ENCODE measurements around the gene ZBTB5.
"Not testable (repeated sequence)": the region's sequence is repeated elsewhere in the genome, so short reads cannot be mapped to it uniquely, and the experiment has no call there.

Gene ZBTB5

DNA sequence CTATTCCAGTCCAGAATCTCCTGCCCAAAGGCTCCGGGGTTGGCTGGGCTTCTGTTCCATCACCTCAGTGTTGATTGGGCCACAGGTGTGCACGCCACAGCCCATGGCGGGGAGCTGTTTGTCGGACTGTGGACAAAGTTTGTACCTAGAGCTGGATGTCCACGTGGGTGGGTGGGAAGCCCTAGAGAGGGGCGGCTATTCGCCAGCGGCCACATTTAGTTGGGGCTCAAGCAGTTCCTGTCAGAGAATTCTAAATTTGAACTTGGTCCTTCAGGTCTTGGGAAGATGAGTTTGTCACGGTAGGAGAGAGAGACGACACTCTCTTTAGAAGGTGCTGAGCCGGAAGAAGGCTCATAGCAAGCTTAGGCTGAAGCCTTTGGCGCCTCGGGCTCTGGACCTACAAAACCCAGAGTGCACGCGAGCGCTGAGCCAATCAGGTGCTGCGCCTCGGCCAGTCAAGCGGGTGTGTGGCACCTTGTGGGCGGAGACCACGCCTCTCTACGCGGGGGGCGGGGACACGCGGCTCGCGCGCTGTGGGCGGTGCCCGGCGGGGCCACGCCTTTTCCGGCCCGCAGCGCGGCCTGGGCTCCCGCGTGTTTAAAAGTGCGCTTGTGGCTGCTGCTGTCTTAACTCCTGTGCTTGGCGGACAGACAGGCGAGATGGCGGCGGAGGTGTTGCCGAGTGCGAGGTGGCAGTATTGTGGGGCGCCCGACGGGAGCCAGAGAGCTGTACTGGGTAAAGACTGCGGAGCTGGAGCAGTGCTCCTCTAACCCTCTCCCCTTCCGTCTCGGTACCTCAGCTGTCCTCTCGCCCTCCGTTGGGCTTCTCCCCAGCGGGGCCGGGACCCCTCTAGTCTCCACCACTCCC, 20.4 kb upstream of the ZBTB5 start, which contains the start of gene POLR1E:
POLR1E (plus strand) TSS at position 560 of the 867 bp plus-strand sequence; CDS start at position 660, 100 bp downstream.
- TF ChIP-seq, protein P1, sequence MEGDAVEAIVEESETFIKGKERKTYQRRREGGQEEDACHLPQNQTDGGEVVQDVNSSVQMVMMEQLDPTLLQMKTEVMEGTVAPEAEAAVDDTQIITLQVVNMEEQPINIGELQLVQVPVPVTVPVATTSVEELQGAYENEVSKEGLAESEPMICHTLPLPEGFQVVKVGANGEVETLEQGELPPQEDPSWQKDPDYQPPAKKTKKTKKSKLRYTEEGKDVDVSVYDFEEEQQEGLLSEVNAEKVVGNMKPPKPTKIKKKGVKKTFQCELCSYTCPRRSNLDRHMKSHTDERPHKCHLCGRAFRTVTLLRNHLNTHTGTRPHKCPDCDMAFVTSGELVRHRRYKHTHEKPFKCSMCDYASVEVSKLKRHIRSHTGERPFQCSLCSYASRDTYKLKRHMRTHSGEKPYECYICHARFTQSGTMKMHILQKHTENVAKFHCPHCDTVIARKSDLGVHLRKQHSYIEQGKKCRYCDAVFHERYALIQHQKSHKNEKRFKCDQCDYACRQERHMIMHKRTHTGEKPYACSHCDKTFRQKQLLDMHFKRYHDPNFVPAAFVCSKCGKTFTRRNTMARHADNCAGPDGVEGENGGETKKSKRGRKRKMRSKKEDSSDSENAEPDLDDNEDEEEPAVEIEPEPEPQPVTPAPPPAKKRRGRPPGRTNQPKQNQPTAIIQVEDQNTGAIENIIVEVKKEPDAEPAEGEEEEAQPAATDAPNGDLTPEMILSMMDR (IDR thresholded peaks at IDR 0.05; ENCODE audit: low read depth, low read length), result no peak
- H3K4me3 ChIP-seq (ENCODE audit: low read depth, low read length), result peak within 1 kb of the TSS; percentile 88

DNA sequence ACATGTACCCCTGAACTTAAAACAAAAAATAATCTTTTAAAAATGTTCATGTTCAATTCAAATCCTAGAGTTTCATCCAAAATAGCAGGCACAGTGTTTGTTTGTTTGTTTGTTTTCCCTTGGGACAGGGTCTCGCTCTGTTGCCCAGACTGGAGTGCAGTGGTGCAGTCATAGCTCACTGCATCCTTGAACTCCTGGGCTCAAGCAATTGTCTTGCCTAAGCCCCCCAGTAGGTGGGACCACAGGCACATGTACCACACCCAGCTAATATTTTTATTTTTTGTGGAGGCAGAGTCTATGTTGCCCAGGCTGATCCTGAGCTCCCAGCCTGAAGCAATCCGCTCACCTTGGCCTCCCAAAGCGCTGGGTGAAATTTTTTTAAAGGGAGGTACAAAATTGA, 15.5 kb upstream of the ZBTB5 start:
- TF ChIP-seq, protein P1 (IDR thresholded peaks at IDR 0.05; ENCODE audit: low read depth, low read length), result no peak
- no peak overlapping the region for H3K4me3 ChIP-seq (ENCODE audit: low read depth, low read length)

DNA sequence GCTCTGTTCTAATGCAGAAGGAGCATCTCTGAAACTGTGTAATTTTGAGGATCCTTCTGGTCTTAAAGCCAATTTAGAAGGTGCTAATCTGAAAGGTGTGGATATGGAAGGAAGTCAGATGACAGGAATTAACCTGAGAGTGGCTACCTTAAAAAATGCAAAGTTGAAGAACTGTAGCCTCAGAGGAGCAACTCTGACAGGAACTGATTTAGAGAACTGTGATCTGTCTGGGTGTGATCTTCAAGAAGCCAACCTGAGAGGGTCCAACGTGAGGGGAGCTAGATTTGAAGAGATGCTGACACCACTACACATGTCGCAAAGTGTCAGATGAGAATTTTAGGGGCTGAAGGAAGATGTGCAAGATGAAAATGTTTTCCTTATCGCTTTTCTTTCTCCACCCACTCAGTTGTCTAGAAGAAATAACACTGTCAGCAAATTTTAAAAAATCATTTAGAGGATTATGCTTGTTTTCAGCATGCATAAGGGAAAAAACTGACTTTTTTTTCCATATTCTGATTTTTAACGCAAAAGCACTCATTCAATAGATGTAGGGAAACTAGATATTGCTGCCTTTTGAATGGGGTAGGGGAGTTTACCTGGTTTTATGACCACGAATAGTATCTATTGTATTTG, 12.9 kb upstream of the ZBTB5 start:
- not testable (repeated sequence) for H3K4me3 ChIP-seq (ENCODE audit: low read depth, low read length)

GRCh38 chr9:37477443-37477842, 12.2 kb upstream of the ZBTB5 start:
- H3K4me3 ChIP-seq (ENCODE audit: low read depth, low read length), result not testable (repeated sequence)

DNA sequence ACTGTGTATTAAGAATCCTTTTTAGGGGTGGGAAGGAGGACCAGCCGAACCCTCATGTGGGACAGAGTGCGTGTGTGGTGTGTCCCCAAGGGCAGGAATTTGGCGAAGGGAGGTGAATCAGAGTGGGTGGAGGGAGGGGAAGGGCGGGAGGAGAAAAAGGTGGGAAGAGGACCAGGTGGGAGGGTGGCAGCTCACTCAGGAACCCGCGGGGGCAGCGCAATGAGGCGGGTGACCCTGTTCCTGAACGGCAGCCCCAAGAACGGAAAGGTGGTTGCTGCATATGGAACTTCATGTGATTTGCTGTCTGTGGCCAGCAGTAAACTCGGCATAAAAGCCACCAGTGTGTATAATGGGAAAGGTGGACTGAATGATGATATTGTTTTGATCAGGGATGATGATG, 11.7 kb upstream of the ZBTB5 start:
- no peak overlapping the region for H3K4me3 ChIP-seq (ENCODE audit: low read depth, low read length)
- TF ChIP-seq, protein P1 (IDR thresholded peaks at IDR 0.05; ENCODE audit: low read depth, low read length), result no peak

- no peak overlapping the region for H3K4me3 ChIP-seq (ENCODE audit: low read depth, low read length)
- TF ChIP-seq, protein P1 (IDR thresholded peaks at IDR 0.05; ENCODE audit: low read depth, low read length), result no peak
Observed at GRCh38 chr9:37474438-37474837, 9.2 kb upstream of the ZBTB5 start.

- not testable (repeated sequence) for H3K4me3 ChIP-seq (ENCODE audit: low read depth, low read length)
Observed at GRCh38 chr9:37473982-37474381, 8.7 kb upstream of the ZBTB5 start.

DNA sequence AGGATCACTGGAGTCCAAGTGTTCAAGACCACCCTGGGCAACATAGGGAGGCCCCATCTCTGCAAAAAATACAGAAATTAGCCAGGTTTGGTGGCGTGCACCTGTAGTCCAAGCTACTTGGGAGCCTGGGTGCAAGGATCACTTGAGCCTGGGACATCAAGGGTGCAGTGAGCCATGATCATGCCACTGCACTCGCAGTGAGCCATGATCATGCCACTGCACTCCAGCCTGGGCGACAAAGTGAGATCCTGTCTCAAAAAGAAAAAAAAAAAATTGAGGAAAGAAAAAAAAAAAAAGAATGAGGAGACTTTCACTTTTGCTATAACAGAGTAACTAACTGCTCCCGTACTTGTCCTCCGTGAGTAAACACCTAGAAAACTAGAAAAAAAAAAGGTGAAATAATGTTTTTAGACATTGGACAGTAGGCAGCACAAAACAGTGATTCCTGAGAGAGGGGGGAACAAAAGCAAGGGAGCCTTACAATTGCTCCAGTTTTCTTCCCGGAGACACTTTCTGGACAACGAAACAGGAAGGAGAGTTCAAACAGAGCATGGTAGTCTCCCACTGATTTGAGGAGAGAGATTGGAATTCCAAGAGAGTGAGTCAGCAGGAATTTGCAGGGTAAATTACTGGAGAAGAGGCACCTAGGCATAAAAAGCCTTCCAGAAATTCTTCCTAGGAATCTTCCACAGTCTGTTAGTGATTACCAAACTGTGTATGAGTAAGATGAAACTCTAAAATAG, 6.9 kb upstream of the ZBTB5 start:
- peak overlapping the region; percentile 55 for H3K4me3 ChIP-seq (ENCODE audit: low read depth, low read length)
- TF ChIP-seq, protein P1 (IDR thresholded peaks at IDR 0.05; ENCODE audit: low read depth, low read length), result no peak

Data from WI38 (cell line).